ENCODE results near the gene RYR3. TPM values are rescaled to one million over a fixed set of nuclear protein-coding genes. Genes with fewer than 3 reads are reported as not detected.

RYR3 gene
- total and polyA plus RNA-seq, 4 donors, result 0.88 to 23.1 (median 13.8) TPM

DNA sequence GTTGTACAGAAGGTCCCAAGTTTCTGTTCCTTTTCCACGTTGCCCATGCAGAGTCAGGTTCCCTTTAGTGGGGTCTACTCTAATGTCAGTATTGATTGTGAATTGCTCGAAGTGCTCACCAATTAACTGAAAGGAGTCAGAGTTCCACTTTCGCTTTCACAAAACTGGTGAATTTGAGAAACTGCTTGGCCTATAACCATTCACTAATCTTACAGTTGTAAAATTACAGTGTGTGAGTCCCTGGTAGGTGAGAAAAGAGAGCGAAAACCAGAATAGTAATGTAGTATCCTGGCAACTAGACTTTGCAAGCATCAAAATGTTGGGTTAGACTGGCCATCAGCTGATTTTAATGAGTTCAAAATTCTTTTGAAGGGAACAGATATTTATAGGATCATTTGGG, 420.0 kb downstream of the RYR3 start:
- Histone ChIP-seq H3K4me3 (ENCODE audit: low read length in 2 of 2) (no peak overlapping the region), H3K36me3 (ENCODE audit: control insufficient read depth in 1 of 2, insufficient read depth in 2 of 2, low read length in 1 of 2) (peaks cover 0 to 3% of the 10 kb centered on the region in 2 donors), H3K27me3 (ENCODE audit: control insufficient read depth in 1 of 2, insufficient read depth in 2 of 2, low read length in 1 of 2) (no peaks in the 10 kb centered on the region), H3K27ac (ENCODE audit: low read depth in 1 of 2, low read length in 2 of 2) (no peak overlapping the region), H3K9me3 (ENCODE audit: control insufficient read depth, low read length) (no peaks in the 10 kb centered on the region), H3K4me1 (ENCODE audit: control insufficient read depth in 1 of 2, insufficient read depth in 2 of 2, low read length in 2 of 2) (no peaks in the 10 kb centered on the region)
- no peak for ATAC-seq (ENCODE audit: low FRiP score)
- WGBS, 2 donors, result 80 to 86% methylated on average over 4 of the region's 4 CpGs
- no peak for DNase-seq
- intact Hi-C loops (cut with DNase I), result no loop called here

DNA sequence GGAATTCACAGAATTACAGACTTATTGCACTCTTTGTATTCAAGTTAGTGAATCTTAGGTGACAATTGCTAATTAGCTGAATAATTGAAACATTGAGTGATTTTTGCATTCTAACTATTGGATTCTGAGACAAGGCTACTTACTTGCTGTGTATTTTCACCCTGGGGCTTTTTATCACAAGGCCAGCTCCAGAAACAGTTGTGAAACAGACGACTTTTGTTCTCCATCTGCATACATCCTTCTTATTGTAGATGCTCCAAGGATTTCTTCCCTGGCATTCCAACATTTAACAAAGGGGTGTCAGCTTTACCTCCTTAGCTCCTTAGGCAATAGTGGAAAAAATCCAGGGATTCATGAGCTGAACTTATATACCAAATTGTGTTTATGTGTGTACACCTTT, 424.4 kb downstream of the RYR3 start:
- intact Hi-C loops (cut with DNase I), result no loop called here
- H3K9me3 ChIP-seq (ENCODE audit: control insufficient read depth, low read length), result no peaks in the 10 kb centered on the region
- 18 to 32% methylated on average over 1 of the region's 1 CpG for WGBS, 2 donors
- DNase-seq, result no peak
- H3K4me1 ChIP-seq (ENCODE audit: control insufficient read depth in 1 of 2, insufficient read depth in 2 of 2, low read length in 2 of 2), result no peaks in the 10 kb centered on the region
- peaks cover 2 to 5% of the 10 kb centered on the region in 2 donors for H3K36me3 ChIP-seq (ENCODE audit: control insufficient read depth in 1 of 2, insufficient read depth in 2 of 2, low read length in 1 of 2)
- no peak for ATAC-seq (ENCODE audit: low FRiP score)
- no peak overlapping the region for H3K4me3 ChIP-seq (ENCODE audit: low read length in 2 of 2)
- no peak overlapping the region for H3K27ac ChIP-seq (ENCODE audit: low read depth in 1 of 2, low read length in 2 of 2)
- no peaks in the 10 kb centered on the region for H3K27me3 ChIP-seq (ENCODE audit: control insufficient read depth in 1 of 2, insufficient read depth in 2 of 2, low read length in 1 of 2)

GRCh38 chr15:33735637-33736247, 425.0 kb downstream of the RYR3 start:
- no peaks in the 10 kb centered on the region for H3K9me3 ChIP-seq (ENCODE audit: control insufficient read depth, low read length)
- ATAC-seq (ENCODE audit: low FRiP score), result no peak
- no peaks in the 10 kb centered on the region for H3K27me3 ChIP-seq (ENCODE audit: control insufficient read depth in 1 of 2, insufficient read depth in 2 of 2, low read length in 1 of 2)
- intact Hi-C loops (cut with DNase I), result no loop called here
- no peak overlapping the region for H3K4me3 ChIP-seq (ENCODE audit: low read length in 2 of 2)
- no peaks in the 10 kb centered on the region for H3K4me1 ChIP-seq (ENCODE audit: control insufficient read depth in 1 of 2, insufficient read depth in 2 of 2, low read length in 2 of 2)
- H3K36me3 ChIP-seq (ENCODE audit: control insufficient read depth in 1 of 2, insufficient read depth in 2 of 2, low read length in 1 of 2), result peaks cover 2 to 5% of the 10 kb centered on the region in 2 donors
- H3K27ac ChIP-seq (ENCODE audit: low read depth in 1 of 2, low read length in 2 of 2), result no peak overlapping the region
- DNase-seq, result no peak
- 55 to 63% methylated on average over 7 of the region's 7 CpGs for WGBS, 2 donors

DNA sequence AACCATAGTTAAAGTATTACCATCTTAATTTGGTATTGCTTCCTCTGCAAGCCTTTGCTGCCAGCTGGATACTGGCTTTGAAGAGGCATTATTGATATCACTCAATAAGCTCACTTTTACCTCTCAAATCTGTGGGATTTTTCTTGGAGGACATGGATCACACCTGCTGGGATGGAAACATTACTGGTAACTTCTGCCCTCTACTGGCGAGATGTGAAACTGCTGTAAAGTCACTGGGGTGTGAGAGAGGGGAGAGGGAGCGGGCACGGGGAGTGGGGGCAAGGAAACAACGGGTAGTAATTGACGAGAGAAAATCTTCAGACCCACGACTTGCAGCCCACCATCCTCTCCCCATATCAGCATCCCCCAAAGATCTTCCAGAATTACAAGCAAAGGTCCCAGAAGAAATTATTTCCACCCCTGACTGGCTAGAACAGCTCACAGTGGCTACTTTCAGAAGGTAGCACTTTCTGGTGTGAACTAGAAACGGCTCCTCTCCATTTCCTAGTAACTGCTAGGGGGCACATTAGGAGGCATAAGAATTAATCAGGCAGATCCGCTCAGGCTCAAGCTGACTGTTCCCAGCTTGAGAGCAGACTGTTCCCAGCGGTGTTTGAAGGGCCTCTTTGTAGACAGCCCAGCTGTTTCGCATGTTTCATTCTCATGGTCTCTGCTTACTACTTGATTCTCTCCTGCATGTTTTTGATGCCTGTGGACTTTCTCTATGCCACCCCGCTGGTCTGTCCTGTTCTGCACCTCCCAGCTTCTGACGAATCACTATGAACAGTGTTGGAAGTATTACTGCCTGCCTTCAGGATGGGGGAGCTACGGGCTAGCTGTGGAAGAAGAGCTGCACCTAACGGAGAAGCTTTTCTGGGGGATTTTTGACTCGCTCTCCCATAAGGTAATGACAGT, 427.2 kb downstream of the RYR3 start:
- H3K9me3 ChIP-seq (ENCODE audit: control insufficient read depth, low read length), result no peaks in the 10 kb centered on the region
- intact Hi-C loops (cut with DNase I), result no loop called here
- no peak for ATAC-seq (ENCODE audit: low FRiP score)
- H3K4me1 ChIP-seq (ENCODE audit: control insufficient read depth in 1 of 2, insufficient read depth in 2 of 2, low read length in 2 of 2), result no peaks in the 10 kb centered on the region
- 55% methylated on average over 15 of the region's 15 CpGs for WGBS, 2 donors
- no peak for DNase-seq
- H3K4me3 ChIP-seq (ENCODE audit: low read length in 2 of 2), result no peak overlapping the region
- no peak overlapping the region for H3K27ac ChIP-seq (ENCODE audit: low read depth in 1 of 2, low read length in 2 of 2)
- peaks cover 2 to 3% of the 10 kb centered on the region in 2 donors for H3K36me3 ChIP-seq (ENCODE audit: control insufficient read depth in 1 of 2, insufficient read depth in 2 of 2, low read length in 1 of 2)
- H3K27me3 ChIP-seq (ENCODE audit: control insufficient read depth in 1 of 2, insufficient read depth in 2 of 2, low read length in 1 of 2), result no peaks in the 10 kb centered on the region

GRCh38 chr15:33738941-33739664, 428.3 kb downstream of the RYR3 start:
- DNase-seq (no peak), ATAC-seq (ENCODE audit: low FRiP score) (no peak)
- Histone ChIP-seq H3K9me3 (ENCODE audit: control insufficient read depth, low read length) (no peaks in the 10 kb centered on the region), H3K27me3 (ENCODE audit: control insufficient read depth in 1 of 2, insufficient read depth in 2 of 2, low read length in 1 of 2) (no peaks in the 10 kb centered on the region), H3K27ac (ENCODE audit: low read depth in 1 of 2, low read length in 2 of 2) (no peak overlapping the region), H3K36me3 (ENCODE audit: control insufficient read depth in 1 of 2, insufficient read depth in 2 of 2, low read length in 1 of 2) (peaks cover 2 to 3% of the 10 kb centered on the region in 2 donors), H3K4me1 (ENCODE audit: control insufficient read depth in 1 of 2, insufficient read depth in 2 of 2, low read length in 2 of 2) (no peaks in the 10 kb centered on the region), H3K4me3 (ENCODE audit: low read length in 2 of 2) (no peak overlapping the region)
- intact Hi-C loops (cut with DNase I), result no loop called here
- 73% methylated on average over 6 of the region's 6 CpGs for WGBS, 2 donors

DNA sequence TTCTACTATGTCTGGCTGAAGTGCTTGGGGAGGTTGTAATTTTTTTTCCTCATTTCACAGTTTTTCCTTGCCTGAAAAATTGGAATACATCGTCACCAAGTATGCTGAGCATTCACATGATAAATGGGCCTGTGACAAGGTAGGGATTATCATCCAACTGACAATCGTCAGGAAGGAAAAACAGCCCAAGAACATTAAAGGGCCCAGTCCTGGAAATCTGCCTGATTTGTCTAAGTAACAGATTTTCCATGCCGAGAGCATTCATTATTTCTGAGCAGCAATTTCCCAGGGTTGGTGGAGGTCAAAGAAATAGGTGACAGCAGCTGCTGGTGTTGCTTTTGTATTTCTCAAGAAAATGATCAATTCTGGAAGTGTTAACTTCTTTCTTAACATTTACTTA, 431.5 kb downstream of the RYR3 start:
- Histone ChIP-seq H3K27ac (ENCODE audit: low read depth in 1 of 2, low read length in 2 of 2) (no peak overlapping the region), H3K9me3 (ENCODE audit: control insufficient read depth, low read length) (no peaks in the 10 kb centered on the region), H3K36me3 (ENCODE audit: control insufficient read depth in 1 of 2, insufficient read depth in 2 of 2, low read length in 1 of 2) (peaks cover 2 to 3% of the 10 kb centered on the region in 2 donors), H3K4me1 (ENCODE audit: control insufficient read depth in 1 of 2, insufficient read depth in 2 of 2, low read length in 2 of 2) (no peaks in the 10 kb centered on the region), H3K4me3 (ENCODE audit: low read length in 2 of 2) (no peak overlapping the region), H3K27me3 (ENCODE audit: control insufficient read depth in 1 of 2, insufficient read depth in 2 of 2, low read length in 1 of 2) (no peaks in the 10 kb centered on the region)
- DNase-seq (no peak), ATAC-seq (ENCODE audit: low FRiP score) (no peak)
- WGBS, 2 donors, result 40 to 51% methylated on average over 3 of the region's 3 CpGs
- intact Hi-C loops (cut with DNase I), result no loop called here

GRCh38 chr15:33742800-33743199, 432.0 kb downstream of the RYR3 start:
- no peak for DNase-seq
- ATAC-seq (ENCODE audit: low FRiP score), result no peak

DNA sequence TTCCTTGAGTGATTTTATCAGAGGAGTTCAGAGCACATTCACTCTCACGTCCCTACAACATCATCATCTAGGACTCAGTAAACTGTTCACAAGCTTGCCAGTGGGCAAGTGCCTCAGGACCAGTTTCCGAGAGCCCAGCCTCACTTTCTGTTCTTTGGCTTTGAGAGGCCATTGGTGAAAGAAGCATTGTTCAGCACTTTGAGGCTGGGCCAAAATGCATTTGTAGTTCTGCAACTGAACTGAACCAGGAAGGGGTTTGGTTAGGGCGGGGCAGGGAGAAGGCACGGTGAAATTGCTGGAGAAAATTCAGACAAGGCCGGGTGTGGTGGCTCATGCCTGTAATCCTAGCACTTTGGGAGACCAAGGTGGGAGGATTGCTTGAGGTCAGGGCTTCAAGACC, 435.4 kb downstream of the RYR3 start:
- Histone ChIP-seq H3K27me3 (ENCODE audit: control insufficient read depth in 1 of 2, insufficient read depth in 2 of 2, low read length in 1 of 2) (no peaks in the 10 kb centered on the region), H3K36me3 (ENCODE audit: control insufficient read depth in 1 of 2, insufficient read depth in 2 of 2, low read length in 1 of 2) (peaks cover 0 to 1% of the 10 kb centered on the region in 2 donors), H3K4me3 (ENCODE audit: low read length in 2 of 2) (no peak overlapping the region), H3K27ac (ENCODE audit: low read depth in 1 of 2, low read length in 2 of 2) (no peak overlapping the region), H3K9me3 (ENCODE audit: control insufficient read depth, low read length) (no peaks in the 10 kb centered on the region), H3K4me1 (ENCODE audit: control insufficient read depth in 1 of 2, insufficient read depth in 2 of 2, low read length in 2 of 2) (no peaks in the 10 kb centered on the region)
- no peak for DNase-seq
- 87 to 90% methylated on average over 5 of the region's 5 CpGs for WGBS, 2 donors
- intact Hi-C loops (cut with DNase I), result no loop called here
- ATAC-seq (ENCODE audit: low FRiP score), result no peak

More at GRCh38 chr15:33742800-33743199, 432.0 kb downstream of the RYR3 start:
- Histone ChIP-seq H3K9me3 (ENCODE audit: control insufficient read depth, low read length) (no peaks in the 10 kb centered on the region), H3K4me3 (ENCODE audit: low read length in 2 of 2) (no peak overlapping the region), H3K27ac (ENCODE audit: low read depth in 1 of 2, low read length in 2 of 2) (no peak overlapping the region), H3K27me3 (ENCODE audit: control insufficient read depth in 1 of 2, insufficient read depth in 2 of 2, low read length in 1 of 2) (no peaks in the 10 kb centered on the region), H3K36me3 (ENCODE audit: control insufficient read depth in 1 of 2, insufficient read depth in 2 of 2, low read length in 1 of 2) (peaks cover 2 to 3% of the 10 kb centered on the region in 2 donors), H3K4me1 (ENCODE audit: control insufficient read depth in 1 of 2, insufficient read depth in 2 of 2, low read length in 2 of 2) (no peaks in the 10 kb centered on the region)
- intact Hi-C loops (cut with DNase I), result no loop called here
- 41 to 61% methylated on average over 2 of the region's 2 CpGs for WGBS, 2 donors

Measured in aorta (tissue), 5 donors.